ENCODE data around the gene KLRC2.

DNA sequence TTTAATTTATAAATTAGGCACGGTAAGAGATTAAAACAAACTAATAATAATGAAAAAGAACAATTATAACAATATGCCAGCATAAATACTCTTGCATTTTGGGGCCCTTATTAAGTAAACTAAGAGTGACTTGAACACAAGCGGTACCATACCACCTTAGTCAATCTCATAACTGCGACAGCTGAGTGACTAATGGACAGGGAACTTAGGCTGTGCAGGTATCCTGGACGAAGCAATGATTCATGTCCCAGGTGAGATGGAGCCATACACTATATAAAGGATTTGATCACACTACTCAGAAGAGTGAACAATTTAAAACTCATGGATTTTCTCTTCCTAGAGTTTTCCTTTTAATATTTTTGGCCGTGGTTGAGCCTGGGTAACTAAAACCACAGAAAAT lies 30.5 kb downstream of the KLRC2 start:
- TF ChIP-seq POLR2AphosphoS5 (IDR thresholded peaks at IDR 0.05; ENCODE audit: low read depth) = no peak
- TF ChIP-seq, protein P1, sequence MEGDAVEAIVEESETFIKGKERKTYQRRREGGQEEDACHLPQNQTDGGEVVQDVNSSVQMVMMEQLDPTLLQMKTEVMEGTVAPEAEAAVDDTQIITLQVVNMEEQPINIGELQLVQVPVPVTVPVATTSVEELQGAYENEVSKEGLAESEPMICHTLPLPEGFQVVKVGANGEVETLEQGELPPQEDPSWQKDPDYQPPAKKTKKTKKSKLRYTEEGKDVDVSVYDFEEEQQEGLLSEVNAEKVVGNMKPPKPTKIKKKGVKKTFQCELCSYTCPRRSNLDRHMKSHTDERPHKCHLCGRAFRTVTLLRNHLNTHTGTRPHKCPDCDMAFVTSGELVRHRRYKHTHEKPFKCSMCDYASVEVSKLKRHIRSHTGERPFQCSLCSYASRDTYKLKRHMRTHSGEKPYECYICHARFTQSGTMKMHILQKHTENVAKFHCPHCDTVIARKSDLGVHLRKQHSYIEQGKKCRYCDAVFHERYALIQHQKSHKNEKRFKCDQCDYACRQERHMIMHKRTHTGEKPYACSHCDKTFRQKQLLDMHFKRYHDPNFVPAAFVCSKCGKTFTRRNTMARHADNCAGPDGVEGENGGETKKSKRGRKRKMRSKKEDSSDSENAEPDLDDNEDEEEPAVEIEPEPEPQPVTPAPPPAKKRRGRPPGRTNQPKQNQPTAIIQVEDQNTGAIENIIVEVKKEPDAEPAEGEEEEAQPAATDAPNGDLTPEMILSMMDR (IDR thresholded peaks at IDR 0.05; ENCODE audit: insufficient read depth, low read length) = no peak
- TF ChIP-seq SPI1 (IDR thresholded peaks at IDR 0.05; ENCODE audit: borderline replicate concordance, low read depth) = no peak

Measured in HL-60 (cell line).